ENCODE results near the gene CFDP1.
"Not testable (repeated sequence)": the region's sequence is repeated elsewhere in the genome, so short reads cannot be mapped to it uniquely, and the experiment has no call there.

The CFDP1 gene

GRCh38 chr16:75288181-75288580, 145.1 kb downstream of the CFDP1 start:
- DNase-seq = no peak

- no peak for DNase-seq
Observed at GRCh38 chr16:75287708-75288107, 145.6 kb downstream of the CFDP1 start.

- no peak for DNase-seq
Observed at GRCh38 chr16:75286389-75286788, 146.9 kb downstream of the CFDP1 start.

- DNase-seq = no peak
Observed at GRCh38 chr16:75282466-75283281, 150.6 kb downstream of the CFDP1 start.

- no peak for DNase-seq
Observed at GRCh38 chr16:75281826-75282225, 151.5 kb downstream of the CFDP1 start.

GRCh38 chr16:75281009-75281408, 152.3 kb downstream of the CFDP1 start:
- DNase-seq = not testable (repeated sequence)

- no peak for DNase-seq
Observed at GRCh38 chr16:75280331-75280804, 152.9 kb downstream of the CFDP1 start.

- DNase-seq = no peak
Observed at GRCh38 chr16:75279305-75279704, 154.0 kb downstream of the CFDP1 start.

GRCh38 chr16:75273054-75273925, 160.0 kb downstream of the CFDP1 start:
- no peak for DNase-seq

GRCh38 chr16:75272629-75273028, 160.7 kb downstream of the CFDP1 start:
- DNase-seq = not testable (repeated sequence)

GRCh38 chr16:75272097-75272551, 161.2 kb downstream of the CFDP1 start:
- no peak for DNase-seq

- DNase-seq = no peak
Observed at GRCh38 chr16:75271441-75272096, 161.7 kb downstream of the CFDP1 start.

- not testable (repeated sequence) for DNase-seq
Observed at GRCh38 chr16:75269358-75269757, 163.9 kb downstream of the CFDP1 start.

GRCh38 chr16:75267631-75268264, 165.6 kb downstream of the CFDP1 start:
- DNase-seq = peak; percentile 82

GRCh38 chr16:75266738-75267630, 166.3 kb downstream of the CFDP1 start:
- no peak for DNase-seq

GRCh38 chr16:75265911-75266701, 167.2 kb downstream of the CFDP1 start:
- DNase-seq = no peak

- DNase-seq = no peak
Observed at GRCh38 chr16:75264999-75265910, 168.0 kb downstream of the CFDP1 start.

- DNase-seq = no peak
Observed at GRCh38 chr16:75264457-75264998, 168.8 kb downstream of the CFDP1 start.

GRCh38 chr16:75263963-75264445, 169.3 kb downstream of the CFDP1 start:
- DNase-seq = no peak

Data from NCI-H510A (cell line).